Epithelial cell of prostate (primary cell): ENCODE measurements around the gene LRIG2.
"Not testable (repeated sequence)": the region's sequence is repeated elsewhere in the genome, so short reads cannot be mapped to it uniquely, and the experiment has no call there.

ENCODE experiments used
- DNase-seq: peaks from one replicate; pipeline ENCODE4 v3.0.0-alpha.2; 2011; ENCODE audit warnings: low read depth, low spot score
- H3K27ac ChIP-seq: fragments of 450-650 bp; 2 replicates; pipeline ENCODE4 v1.5.1; 2017; ENCODE audit warnings: mild to moderate bottlenecking

LRIG2 gene

GRCh38 chr1:113153116-113153803 is 80.3 kb downstream of the LRIG2 start:
- DNase-seq: no peak
- no peak overlapping the region for H3K27ac ChIP-seq

DNA sequence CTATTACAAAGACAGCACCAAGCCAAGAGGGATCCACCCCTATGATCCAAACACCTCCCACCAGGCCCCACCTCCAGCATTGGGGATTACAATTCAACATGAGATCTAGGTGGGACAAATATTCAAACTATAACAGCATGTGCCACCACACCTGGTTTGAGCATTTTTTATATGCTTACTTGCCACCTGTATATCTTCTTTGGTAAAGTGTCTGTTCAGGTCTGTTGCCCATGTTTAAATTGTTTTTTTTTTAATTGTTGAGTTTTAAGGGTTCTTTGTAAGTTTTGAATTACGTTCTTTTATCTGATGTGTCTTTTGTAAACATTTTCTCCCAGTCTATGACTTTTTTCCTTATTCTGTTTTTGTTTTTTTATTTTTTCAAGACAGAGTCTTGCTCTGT is 83.4 kb downstream of the LRIG2 start:
- no peak for DNase-seq
- no peak overlapping the region for H3K27ac ChIP-seq

DNA sequence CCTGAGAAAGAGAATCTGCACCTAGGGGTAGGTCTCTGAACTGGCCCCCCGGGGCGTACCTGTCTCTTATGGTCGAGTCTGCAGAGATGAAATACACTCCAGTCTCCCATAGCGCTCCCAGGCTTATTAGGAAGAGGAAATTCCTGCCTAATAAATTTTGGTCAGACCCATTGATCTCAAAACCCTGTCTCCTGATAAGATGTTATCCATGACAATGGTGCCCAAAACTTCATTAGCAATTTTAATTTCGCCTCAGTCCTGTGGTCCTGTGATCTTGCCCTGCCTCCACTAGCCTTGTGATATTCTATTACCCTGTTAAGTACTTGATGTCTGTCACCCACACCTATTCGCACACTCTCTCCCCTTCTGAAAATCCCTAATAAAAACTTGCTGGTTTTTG is 85.7 kb downstream of the LRIG2 start:
- H3K27ac ChIP-seq, DNase-seq: not testable (repeated sequence)

DNA sequence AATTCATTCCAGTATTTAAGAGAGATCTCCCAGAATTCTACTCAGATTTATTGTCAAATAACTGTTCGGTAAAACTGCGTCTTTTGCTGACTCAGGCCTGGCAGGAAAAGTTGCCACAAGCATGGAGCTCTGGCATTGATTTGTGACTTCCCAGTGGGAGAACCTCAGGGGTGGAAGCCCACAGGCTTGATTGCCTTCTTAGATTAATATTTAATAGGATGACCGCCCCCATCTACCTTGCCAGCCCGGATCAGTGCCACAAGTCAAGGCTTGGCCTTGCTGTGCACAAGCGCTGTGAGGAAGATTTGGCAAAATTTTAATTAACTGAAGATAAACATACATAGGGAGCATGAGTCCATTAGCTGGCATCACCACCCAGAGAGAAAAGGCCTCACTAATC is 93.5 kb downstream of the LRIG2 start:
- no peak for DNase-seq
- no peak overlapping the region for H3K27ac ChIP-seq

- no peak overlapping the region for H3K27ac ChIP-seq
- DNase-seq: no peak
These were observed 95.9 kb downstream of the LRIG2 start for GRCh38 chr1:113168946-113169345.

DNA sequence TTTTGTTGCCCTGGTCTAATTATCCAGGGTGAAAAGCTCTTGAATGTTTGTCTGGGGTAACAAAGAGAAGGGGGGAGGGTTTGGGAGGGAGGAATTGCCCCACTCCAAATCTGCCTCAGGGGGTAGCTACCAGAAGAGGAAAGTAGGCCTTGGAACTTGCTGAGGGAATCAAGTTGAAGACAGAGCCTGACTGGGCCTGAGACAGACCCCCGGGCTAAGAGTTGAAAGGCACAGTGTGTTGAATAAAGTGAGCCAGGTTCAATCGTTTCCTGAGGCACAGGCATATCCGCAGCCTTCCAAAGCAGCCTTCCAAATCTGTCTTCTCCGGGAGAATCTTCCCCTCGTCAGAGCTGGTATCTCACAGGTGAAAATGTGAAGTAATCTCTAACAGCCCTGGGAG is 96.6 kb downstream of the LRIG2 start:
- DNase-seq: no peak
- H3K27ac ChIP-seq: no peak overlapping the region

GRCh38 chr1:113170519-113170918 is 97.5 kb downstream of the LRIG2 start:
- no peak overlapping the region for H3K27ac ChIP-seq
- DNase-seq: no peak

DNA sequence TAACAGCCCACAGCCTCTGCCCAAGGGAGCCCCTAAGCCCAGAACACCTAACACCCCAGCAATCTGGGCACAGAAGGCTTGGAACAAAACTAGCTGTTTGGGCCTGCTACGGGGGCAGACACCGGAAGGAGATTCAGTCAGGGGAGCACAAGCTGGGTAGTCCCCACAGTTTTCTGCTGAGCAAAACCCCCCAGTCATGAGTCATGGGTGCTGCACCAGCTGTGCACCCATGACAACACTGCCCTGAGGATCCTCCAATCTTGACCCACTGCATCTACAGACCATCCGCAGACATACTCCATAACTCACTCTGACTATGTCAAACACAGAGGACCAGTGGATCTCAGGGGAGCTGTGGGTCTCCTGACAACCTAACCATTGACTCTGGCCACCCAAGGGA is 105.1 kb downstream of the LRIG2 start:
- DNase-seq: no peak
- H3K27ac ChIP-seq: no peak overlapping the region

- no peak for DNase-seq
- no peak overlapping the region for H3K27ac ChIP-seq
These were observed 105.5 kb downstream of the LRIG2 start for GRCh38 chr1:113178522-113178921.
